DLD1 (cell line): ENCODE measurements around the gene GSG1L.

Source experiments
- in situ Hi-C: cut with HindIII; loops from 2 replicates; pipeline ENCODE4 v1.10.0; 2017; ENCODE audit warnings: low sequenced_read_pairs

The GSG1L gene

DNA sequence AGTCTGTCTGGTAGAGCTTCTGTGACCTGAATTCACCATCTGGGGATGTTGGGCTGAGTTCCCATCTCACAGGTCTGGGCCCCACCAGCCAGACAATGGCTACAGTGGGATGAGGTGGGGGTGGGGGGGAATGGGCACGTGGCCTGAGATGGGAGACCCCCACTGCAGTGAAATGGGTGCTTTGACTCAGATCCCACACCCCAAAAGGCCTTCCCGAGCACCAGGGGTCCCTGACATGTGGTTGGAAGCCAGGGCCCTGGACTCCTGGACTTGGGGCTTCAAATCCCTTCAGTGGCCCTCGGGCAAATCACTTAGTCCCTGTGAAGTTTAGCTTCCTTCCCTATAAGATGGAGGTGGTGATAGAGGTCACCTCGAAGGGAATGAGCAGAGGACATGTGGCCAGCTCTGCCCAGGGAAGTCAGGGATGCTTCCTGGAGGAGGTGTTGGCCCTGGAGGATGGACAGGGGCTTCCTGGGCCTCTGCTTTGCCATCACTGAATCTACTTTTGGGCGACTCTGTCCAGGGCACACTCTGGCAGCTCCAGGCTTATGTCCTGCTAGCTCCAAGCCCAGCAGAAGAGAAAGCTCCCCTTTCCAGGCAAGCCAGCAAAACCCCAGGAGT, 295.4 kb downstream of the GSG1L start:
- in situ Hi-C loops = no loop called here

DNA sequence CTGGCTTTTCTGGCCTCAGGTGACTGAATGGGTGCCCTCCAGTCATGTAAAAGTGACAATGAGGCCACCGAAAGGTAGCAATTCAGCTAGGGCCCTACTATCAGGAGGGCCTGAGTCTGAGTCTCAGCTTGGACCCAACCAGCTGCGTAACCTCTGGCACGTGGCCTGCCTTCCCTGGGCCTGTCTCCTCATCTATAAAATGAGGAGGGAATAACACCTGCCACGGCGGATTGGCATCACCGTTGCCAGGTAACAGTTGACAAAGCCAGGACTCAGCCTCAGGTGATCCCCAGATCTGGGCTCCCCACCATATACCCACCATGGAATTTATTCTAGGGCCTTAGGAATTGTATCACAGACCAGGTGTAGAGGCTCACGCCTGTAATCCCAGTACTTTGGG, 296.4 kb downstream of the GSG1L start:
- in situ Hi-C loops = no loop called here

DNA sequence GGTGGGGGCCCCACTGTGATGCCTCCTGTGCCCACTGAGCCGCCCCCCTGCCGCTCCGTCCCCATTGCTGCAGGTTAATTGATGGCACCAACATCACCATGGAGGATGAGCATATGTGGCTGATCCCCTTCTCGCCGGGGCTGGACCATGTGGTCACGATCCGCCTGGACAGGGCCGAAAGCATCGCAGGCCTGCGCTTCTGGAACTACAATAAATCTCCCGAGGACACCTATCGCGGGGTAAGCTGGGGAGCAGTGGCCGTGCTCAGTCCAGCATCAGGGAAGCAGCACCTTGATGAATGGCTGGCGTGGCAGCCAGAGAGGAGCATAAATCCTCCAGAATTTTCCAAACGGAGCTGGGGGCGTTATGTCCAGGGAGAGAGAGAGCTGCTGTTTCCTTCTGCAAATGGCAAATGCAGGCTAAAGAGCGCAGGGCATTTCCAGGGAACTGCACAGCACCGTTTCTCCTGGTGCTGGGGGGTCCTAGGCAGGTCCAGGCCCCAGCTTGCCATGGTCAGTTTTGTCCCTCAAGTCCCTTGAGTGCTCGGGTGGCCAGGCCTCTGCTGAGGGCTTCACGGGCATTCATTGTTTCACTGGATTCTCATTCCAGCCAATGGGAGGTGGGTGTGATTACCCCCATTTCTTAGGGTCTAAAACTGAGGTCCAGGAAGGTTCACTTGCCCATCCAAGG, 297.1 kb downstream of the GSG1L start:
- in situ Hi-C loops = no loop called here

DNA sequence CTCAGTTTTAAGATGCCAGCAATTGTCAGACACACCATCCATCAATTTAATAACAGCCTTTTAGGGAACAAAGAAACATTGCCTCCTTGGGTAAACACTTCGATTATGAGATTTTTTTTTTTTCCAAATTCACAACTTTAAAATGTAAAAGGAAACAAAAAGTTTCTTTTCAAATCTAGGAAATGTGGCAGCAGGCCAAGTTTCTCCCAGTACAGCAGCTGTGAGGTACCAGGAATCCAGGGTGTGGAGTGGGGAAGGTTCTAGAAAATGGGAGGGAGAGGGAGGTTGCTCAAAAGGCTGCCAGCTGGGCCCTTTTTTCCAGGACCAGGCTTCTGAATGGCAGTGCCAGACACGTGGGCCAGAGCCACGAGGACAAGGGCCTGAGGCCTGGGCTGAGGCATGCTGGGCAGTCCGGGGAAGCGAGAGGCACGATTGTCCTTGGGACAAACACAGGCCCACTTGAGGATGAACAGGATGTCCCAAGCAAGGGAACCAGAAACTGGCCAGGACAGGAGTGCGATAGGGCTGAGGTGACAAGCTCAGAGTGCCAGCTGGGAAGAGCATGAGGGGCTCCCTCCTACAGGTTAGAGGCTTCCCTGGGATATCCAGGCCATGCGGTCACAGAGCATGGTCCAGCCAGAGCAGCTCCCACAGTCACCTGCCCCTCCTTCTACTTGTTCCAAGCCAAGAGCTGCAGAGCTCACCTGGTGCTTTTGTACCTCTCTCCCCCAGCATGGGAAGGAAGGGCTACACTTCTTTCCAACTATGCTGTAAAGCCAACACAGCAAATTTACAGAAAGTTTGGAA, 298.4 kb downstream of the GSG1L start:
- in situ Hi-C loops = no loop called here

DNA sequence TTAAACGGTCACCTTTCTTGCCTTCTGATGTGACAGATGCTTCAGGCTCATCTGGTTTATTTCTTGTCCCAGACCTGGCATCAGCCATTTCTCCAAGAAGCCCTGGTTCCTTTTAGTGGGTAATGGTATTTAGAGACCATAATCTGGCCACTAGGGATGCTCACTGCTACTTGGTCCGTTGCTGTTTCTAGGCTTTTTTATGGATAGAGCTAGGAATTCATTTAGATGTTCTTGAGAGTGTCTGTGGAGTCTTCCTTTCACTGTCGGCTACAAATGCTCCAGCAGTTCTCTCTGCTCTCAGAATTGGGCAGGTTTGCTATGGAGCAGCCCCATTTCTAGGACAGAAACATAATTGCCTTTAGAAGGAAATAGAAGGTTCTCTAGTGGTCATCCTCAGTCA, 299.1 kb downstream of the GSG1L start:
- in situ Hi-C loops = no loop called here

DNA sequence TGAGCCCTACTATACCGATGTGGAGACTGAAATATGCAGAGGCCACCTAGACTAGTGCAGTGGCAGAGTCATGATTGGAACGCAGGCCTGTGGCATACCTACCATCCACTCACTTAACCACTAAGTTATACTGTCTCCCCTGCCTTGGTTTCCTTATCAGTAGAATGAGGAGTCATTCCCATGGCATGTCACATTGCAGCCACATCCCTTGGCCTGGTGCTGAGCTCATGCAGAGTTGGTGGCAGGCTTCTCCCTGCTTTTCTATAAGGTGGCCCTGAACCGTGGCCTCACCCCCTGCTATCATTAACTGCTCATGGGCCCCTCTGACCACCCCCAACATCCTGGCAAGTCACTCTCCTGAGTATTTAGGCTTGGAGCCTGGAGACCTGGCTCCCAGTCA, 301.1 kb downstream of the GSG1L start:
- in situ Hi-C loops = no loop called here

DNA sequence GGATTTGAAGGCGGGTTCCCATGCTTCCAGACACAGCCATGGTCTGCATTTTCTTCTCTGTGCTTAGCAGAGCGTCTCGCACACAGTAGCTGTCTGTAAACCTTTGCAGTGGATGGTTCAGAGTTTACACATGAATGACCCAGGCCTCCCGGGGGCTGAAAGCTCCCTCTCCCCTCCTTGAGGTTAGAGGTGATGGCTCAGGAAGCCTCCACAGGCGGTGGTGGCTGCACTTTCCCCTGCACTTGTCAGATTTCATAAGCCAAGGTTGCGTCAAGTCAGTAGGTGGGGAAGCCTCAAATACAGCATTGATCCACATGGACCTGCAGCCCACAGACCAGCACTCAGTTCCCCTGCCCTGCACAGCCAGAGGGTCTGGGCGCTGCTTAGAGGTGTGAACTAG, 301.7 kb downstream of the GSG1L start:
- in situ Hi-C loops = no loop called here

DNA sequence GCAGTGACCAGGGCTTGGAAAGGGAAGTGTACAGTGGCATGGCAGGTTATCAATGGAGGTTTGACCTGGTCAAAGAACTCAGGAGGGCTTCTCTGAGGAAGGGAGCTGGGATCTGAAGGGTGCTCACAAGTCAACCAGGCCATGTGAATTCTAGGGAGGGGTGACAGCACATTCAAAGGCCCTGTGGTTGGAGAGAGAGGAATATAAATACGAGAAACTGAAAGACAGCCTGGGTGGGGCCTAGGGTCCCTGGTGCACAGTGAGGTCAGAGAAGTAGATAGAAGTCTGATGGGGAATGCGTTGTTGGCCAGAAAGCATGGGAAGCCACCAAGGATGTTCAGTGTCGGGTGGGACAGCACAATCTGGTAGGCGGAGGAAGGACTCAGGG, 302.7 kb downstream of the GSG1L start:
- in situ Hi-C loops = no loop called here

DNA sequence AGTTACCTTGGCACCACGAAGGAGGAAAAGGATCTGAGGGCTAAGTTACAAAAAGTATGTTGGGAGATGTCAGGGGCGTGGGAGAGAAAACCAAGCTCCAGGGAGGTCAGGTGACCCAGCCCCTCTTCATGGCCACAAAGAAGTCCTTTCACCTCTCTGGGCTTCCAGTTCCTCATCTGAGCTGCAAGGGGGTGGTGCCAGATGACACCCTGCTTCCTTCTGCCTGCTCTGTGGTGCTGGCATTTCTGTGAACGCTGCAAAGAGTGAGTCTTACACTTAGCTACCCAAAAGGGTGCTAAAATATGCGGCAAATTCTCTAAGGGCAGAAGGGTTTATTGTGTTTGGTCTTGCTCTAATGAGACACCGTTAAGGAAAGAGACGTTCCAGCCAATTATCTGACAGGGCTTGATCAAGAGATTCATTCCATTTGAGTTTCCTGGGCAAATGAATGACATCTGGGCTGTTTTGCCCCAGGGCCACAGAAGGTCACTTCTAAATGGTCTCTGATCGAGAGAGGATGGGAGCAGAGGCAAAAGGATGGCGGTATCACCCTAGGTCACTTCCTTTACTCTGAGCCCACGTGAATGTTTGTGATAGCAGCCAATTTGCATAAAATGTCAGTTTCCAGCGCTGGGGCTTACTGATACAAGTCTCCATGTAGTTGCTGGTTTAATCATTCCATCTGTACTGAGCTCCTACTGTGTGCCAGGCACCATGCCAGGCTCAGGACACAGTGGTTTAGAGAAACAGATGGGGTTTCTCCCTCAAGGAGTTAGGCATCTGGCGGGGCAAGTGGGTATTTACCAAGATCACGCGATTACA, 303.3 kb downstream of the GSG1L start:
- in situ Hi-C loops = no loop called here

DNA sequence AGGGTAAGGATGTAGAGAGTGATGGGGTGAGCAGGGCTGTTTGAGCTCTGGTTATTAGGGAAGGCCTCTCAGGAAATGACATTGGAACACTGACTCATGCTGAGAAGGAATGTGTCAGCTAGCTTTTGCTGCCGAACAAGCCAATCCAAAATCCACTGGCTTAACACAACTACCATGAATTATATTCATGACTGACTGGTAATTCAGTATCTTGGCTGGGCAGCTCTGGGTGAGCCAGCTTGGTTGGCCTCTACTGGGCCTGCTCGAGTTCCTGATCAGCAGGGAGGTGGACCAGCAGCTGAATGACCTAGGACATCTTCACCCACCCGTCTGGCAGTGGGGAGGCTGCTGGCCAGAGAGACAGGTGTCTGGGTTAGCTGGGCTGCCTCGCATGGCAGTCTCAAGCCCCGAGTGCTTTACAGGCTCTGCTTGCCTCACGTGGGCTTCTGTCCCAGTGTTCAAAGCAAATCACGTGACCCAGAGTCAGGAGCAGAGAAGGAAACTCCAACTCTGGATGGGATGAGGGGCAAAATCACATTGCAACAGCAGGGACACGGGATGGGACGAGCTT, 304.1 kb downstream of the GSG1L start:
- in situ Hi-C loops = no loop called here

DNA sequence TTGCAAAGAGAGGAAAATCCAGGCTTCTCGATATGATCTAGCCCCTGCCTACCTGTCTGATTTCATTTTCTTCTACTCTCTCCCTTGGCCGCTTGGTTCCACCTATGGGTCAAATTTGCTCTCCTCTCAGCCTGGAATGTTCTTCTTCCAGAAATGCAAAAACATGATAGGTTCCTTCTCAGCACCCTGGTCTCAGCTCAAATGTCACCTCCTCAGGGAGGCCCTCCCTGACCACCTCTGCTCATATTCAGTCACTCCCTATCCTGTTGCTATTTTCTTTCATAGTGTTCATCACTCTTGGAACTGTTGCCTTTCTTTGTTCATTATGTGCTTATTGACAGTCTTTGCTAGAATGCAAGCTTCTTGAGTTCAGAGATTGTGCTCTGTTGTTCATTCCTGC, 305.0 kb downstream of the GSG1L start:
- in situ Hi-C loops = no loop called here

DNA sequence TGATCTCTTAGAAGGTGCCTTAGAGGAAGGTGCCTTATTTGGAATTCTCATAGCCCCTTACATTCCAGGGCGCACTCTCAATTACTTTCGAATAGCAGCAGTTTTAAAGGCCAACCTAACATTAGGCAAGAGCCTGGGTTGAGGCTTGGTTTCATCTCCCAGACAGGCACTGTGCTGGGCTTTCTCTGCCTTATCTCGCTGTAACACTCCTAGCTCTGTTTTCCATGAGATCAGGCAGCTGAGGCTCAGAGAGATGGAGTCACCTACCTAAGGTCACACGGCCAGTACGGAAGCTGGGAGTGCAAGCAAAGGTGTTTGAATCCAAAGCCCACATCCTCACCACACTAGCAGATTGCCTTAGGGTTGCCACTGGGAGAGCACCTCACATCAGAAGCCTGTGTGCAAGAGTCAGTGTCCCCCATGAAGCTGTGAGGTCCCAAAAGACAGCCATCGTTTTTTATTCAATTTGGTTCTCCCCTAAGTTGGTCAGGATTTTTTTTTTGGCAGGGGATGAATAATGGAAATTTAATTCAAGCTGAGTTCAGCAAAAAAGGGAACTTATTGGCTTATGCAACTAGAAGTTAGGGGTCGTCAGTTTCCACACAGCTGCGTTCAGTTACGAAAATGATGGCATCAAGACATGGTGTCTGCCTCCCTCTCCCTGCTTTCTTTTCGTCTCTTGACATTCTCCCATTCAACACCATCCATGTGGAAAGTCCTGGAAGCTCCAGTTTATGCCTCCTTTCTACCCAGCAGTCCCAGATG, 307.1 kb downstream of the GSG1L start:
- in situ Hi-C loops = no loop called here

DNA sequence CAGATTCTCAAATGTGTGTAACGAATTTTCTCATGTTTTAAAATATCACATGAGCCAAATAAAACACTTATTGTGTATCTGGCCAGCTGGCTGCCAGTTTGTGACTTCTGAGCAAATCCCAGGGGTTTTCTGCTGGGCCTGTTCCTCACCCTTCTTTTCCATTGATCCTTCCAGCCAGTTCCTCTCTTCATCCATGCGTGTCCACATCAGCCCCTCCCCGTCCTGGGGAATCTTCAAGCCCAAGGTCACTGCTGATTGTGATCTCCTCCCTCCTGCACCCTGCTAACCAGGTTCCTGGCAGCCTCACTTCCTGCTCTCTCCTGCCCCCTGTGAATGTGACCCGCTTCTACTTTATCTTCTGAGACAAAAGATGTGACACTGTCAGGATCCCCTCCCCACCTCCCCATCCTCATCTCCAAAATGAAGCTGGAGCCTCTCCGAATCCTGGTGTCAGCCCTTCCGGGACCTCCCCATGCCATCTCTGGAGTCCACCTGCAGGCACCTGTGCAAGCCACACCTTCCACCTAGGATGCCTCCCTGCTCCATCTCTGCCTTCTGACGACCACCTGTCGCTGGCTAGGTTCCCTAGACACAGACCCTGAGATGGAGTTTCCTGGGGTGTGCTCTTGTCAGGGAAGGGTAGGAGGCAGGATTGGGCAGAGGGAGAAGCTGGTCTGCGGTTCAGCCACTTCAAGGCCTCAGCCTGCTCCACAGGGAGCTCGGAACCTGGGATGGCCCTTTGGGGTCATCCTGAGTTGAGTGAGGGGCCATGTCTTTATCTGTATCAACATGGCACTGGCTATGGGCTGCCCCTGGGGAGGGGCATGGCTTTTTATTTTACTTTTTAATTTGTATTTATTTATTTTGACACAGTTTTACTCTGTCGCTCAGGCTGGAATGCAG, 308.5 kb downstream of the GSG1L start:
- in situ Hi-C loops = no loop called here

DNA sequence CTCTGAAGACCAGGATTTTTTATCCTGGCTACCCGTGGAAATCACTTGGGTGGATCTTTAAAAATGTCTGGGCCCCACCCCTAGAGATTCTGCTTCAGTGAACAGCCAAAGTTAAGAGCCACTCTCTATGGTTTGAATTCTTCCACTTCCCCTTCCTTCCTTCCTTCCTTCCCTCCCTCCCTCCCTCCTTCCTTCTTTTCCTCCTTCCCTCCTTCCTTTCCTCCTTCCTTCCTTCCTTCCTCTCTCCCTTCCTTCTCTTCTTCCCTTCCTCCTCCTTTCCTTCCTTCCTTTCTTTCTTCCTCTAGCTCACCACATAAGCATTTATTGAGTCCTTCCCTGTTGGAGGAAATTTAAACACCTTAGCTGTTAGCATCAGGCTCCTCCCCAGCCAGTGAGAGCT, 310.0 kb downstream of the GSG1L start:
- in situ Hi-C loops = no loop called here

DNA sequence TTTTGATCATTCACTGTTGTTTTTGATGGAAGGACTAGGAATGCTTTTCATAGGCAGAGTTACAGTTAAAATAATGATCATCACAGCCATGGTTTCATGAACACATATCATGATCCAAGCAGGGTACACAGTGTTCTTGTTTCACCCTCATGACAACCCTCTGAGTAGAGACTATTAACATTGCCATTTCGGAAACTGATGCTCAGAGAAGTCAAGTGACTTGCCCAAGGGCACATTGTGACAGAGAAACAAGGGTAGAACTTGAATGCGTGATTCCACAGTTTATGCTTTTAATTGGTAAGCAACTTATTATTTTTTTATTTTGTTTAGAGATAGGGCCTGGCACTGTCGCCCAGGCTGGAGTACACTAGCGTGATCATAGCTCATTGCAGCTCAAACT, 311.3 kb downstream of the GSG1L start:
- in situ Hi-C loops = no loop called here

DNA sequence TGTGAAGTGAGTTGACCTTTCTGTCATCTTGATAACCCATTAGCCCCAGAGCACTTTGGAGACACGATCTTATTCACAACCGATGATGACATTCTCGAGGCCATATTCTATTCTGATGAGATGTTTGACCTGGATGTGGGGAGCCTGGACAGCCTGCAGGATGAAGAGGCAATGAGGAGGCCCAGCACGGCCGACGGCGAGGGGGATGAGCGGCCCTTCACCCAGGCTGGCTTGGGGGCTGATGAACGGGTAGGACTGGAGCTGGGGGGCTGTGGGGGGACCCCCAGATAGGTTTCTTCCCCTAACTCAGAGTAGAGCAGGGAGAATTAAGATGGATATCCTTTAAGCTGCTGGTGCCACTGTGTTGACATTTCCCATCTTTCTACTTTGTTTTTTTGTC, 311.8 kb downstream of the GSG1L start:
- in situ Hi-C loops = no loop called here

DNA sequence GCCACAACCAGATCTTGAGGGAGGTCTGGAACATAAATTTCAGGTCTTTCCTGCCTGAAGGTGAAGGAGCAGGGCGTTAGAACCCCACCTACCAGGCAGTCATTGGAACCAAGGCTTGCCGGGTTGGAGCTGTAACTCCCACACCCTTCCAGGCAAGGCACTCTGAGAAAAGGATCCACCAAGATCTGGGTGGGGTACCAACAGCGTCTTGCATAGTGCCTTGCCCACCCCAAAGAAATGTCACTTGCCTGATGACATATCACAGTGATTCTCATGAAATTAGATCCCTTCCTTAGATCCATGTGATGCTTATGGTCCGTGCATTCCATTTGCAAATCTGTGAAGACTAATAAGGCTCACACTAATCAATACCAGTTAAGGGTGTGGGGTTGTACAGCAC, 312.3 kb downstream of the GSG1L start:
- in situ Hi-C loops = no loop called here

DNA sequence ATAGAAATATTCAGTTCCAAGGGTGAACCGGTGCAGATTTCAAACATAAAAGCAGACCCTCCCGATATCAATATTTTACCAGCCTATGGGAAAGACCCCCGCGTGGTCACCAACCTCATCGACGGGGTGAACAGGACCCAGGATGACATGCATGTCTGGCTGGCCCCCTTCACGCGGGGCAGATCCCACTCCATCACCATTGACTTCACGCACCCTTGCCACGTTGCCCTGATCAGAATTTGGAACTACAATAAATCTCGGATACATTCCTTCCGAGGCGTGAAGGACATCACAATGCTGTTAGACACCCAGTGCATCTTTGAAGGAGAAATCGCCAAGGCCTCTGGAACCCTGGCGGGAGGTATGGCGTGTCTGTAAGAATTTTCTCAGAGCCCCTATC, 313.6 kb downstream of the GSG1L start:
- in situ Hi-C loops = no loop called here

DNA sequence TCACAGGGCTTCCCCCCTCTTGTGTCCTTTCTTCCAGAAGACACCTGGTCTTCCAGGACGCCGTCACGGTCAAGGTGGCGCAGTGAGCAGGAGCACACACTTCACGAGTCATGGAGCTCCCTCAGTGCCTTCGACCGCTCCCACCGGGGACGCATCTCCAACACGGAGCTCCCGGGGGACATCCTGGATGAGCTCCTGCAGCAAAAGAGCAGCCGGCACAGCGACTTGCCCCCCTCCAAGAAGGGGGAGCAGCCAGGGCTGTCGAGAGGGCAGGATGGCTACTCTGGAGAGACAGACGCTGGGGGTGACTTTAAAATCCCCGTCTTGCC, 314.0 kb downstream of the GSG1L start:
- in situ Hi-C loops = no loop called here
